HEK293 (cell line): ENCODE data around the gene ZNF146.
"Not testable (repeated sequence)": the region's sequence is repeated elsewhere in the genome, so short reads cannot be mapped to it uniquely, and the experiment has no call there.

Source experiments
- CTCF ChIA-PET: fragments of 350-600 bp; formaldehyde crosslinking; extraction: SDS; loops from one replicate; lab custom pipeline; 2021; ENCODE audit warnings: antibody characterized with exemption; lab: Yijun Ruan, JAX
- POLR2A ChIA-PET: fragments of 300-600 bp; formaldehyde crosslinking; extraction: SDS; loops from one replicate; lab custom pipeline; 2020; ENCODE audit warnings: antibody characterized with exemption, inconsistent platforms; lab: Yijun Ruan, JAX
- H3K27ac ChIP-seq: fragments of 200-500 bp; sonication (Bioruptor generic); 2 replicates; pipeline ENCODE4 v1.5.1; 2014; ENCODE audit warnings: low read depth, low read length, control low read depth, inconsistent platforms; ENCODE audit errors: extremely low read depth
- H3K36me3 ChIP-seq, 2 experiments: fragments of 200-500 bp in 1 of 2; sonication (Bioruptor generic) in 1 of 2; 1 replicate in 1 of 2; 2 replicates in 1 of 2; pipeline ENCODE4 v1.5.1; 2014 to 2017; ENCODE audit warnings: inconsistent platforms in 2 of 2, low read length in 2 of 2; ENCODE audit not compliant: control insufficient read depth in 2 of 2, insufficient read depth in 1 of 2
- H3K4me1 ChIP-seq: fragments of 200-500 bp; sonication (Bioruptor generic); 2 replicates; pipeline ENCODE4 v1.5.1; 2014; ENCODE audit warnings: mild to moderate bottlenecking, low read length, inconsistent platforms; ENCODE audit not compliant: control insufficient read depth, insufficient read depth
- H3K4me3 ChIP-seq: 2 replicates; pipeline ENCODE4 v1.5.1; 2011; ENCODE audit warnings: low read depth, mild to moderate bottlenecking, control low read depth, low read length, moderate library complexity
- H3K9me3 ChIP-seq: fragments of 200-500 bp; sonication (Bioruptor generic); 2 replicates; pipeline ENCODE4 v1.5.1; 2014; ENCODE audit warnings: low read depth, low read length, inconsistent platforms; ENCODE audit not compliant: control insufficient read depth, insufficient read depth
- SCRT2 ChIP-seq: fragments of 450-650 bp; formaldehyde crosslinking; IDR thresholded peaks from 2 replicates; pipeline ENCODE4 v1.5.1; 2016; ENCODE audit warnings: missing biosample characterization, missing genetic modification characterization
- ZNF19 ChIP-seq: fragments of 450-650 bp; formaldehyde crosslinking; IDR thresholded peaks from 2 replicates; pipeline ENCODE4; 2016; ENCODE audit warnings: missing biosample characterization, missing genetic modification characterization, low read depth
- ZNF266 ChIP-seq: fragments of 450-650 bp; formaldehyde crosslinking; IDR thresholded peaks from 2 replicates; pipeline ENCODE4 v1.5.1; 2016; ENCODE audit warnings: missing biosample characterization, missing genetic modification characterization, low read depth
- ZNF423 ChIP-seq: fragments of 450-650 bp; formaldehyde crosslinking; IDR thresholded peaks from 2 replicates; pipeline ENCODE4 v1.5.1; 2016; ENCODE audit warnings: missing biosample characterization, missing genetic modification characterization
- ZNF514 ChIP-seq: fragments of 450-650 bp; formaldehyde crosslinking; IDR thresholded peaks from 2 replicates; pipeline ENCODE4 v1.5.1; 2016; ENCODE audit warnings: missing biosample characterization, missing genetic modification characterization
- ZNF560 ChIP-seq: fragments of 450-650 bp; formaldehyde crosslinking; IDR thresholded peaks from 2 replicates; pipeline ENCODE4 v1.5.1; 2017; ENCODE audit warnings: missing biosample characterization, missing genetic modification characterization, borderline replicate concordance
- ZSCAN30 ChIP-seq: fragments of 450-650 bp; IDR thresholded peaks from 2 replicates; pipeline ENCODE4 v1.5.1; 2018; ENCODE audit warnings: missing biosample characterization, mild to moderate bottlenecking, missing genetic modification characterization, moderate library complexity
- TF ChIP-seq, protein P1 (sequence below): fragments of 450-650 bp; formaldehyde crosslinking; IDR thresholded peaks from 2 replicates; pipeline ENCODE4 v1.5.1; 2017; ENCODE audit warnings: missing biosample characterization, missing genetic modification characterization
- TF ChIP-seq, protein P2 (sequence below): fragments of 450-650 bp; formaldehyde crosslinking; IDR thresholded peaks from 2 replicates; pipeline ENCODE4 v1.5.1; 2016; ENCODE audit warnings: missing biosample characterization, missing genetic modification characterization, borderline replicate concordance
- TF ChIP-seq, protein P3 (sequence below): fragments of 450-650 bp; formaldehyde crosslinking; IDR thresholded peaks from 2 replicates; pipeline ENCODE4 v1.5.1; 2016; ENCODE audit warnings: missing biosample characterization, missing genetic modification characterization
- TF ChIP-seq, protein P4 (sequence below): fragments of 450-650 bp; formaldehyde crosslinking; IDR thresholded peaks from 2 replicates; pipeline ENCODE4 v1.5.1; 2016; ENCODE audit warnings: missing biosample characterization, missing genetic modification characterization

The ZNF146 gene

DNA sequence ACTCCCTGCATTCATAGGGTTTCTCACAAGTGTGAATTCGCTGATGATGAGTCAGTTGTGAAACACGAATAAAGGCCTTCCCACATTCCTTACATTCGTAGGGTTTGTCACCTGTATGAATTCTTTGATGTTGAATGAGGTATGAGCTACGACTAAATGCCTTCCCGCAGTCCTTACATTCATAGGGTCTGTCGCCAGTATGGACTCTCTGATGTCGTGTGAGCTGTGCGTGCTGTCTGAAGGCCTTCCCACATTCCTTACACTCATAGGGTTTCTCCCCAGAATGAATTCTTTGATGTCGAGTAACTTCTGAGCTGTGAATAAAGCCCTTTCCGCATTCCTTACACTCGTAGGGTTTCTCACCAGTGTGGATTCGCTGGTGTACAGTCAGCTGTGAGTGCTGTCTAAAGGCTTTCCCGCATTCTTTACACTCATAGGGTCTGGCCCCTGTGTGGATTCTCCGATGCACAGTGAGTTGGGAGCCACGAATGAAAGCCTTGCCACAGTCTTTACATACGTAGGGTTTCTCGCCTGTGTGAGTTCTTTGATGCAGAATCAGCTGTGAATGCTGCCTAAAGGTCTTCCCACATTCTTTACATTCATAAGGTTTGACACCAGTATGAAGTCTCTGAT lies 32.2 kb upstream of the ZNF146 start:
- H3K4me1 ChIP-seq = no peaks in the 10 kb centered on the region
- TF ChIP-seq SCRT2 = no peak
- TF ChIP-seq, protein P1, sequence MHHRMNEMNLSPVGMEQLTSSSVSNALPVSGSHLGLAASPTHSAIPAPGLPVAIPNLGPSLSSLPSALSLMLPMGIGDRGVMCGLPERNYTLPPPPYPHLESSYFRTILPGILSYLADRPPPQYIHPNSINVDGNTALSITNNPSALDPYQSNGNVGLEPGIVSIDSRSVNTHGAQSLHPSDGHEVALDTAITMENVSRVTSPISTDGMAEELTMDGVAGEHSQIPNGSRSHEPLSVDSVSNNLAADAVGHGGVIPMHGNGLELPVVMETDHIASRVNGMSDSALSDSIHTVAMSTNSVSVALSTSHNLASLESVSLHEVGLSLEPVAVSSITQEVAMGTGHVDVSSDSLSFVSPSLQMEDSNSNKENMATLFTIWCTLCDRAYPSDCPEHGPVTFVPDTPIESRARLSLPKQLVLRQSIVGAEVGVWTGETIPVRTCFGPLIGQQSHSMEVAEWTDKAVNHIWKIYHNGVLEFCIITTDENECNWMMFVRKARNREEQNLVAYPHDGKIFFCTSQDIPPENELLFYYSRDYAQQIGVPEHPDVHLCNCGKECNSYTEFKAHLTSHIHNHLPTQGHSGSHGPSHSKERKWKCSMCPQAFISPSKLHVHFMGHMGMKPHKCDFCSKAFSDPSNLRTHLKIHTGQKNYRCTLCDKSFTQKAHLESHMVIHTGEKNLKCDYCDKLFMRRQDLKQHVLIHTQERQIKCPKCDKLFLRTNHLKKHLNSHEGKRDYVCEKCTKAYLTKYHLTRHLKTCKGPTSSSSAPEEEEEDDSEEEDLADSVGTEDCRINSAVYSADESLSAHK = no peak
- H3K27ac ChIP-seq = no peak overlapping the region
- CTCF ChIA-PET = interaction anchor here (0.6 kb wide), 1 partner anchor 172 kb away, joined by 3 read pairs; no protein-coding TSS in a partner anchor
- H3K4me3 ChIP-seq = no peak overlapping the region
- peaks cover 14 to 31% of the 10 kb centered on the region in 2 experiments for H3K36me3 ChIP-seq
- POLR2A ChIA-PET = no interaction called here
- H3K9me3 ChIP-seq = peaks cover 2% of the 10 kb centered on the region

DNA sequence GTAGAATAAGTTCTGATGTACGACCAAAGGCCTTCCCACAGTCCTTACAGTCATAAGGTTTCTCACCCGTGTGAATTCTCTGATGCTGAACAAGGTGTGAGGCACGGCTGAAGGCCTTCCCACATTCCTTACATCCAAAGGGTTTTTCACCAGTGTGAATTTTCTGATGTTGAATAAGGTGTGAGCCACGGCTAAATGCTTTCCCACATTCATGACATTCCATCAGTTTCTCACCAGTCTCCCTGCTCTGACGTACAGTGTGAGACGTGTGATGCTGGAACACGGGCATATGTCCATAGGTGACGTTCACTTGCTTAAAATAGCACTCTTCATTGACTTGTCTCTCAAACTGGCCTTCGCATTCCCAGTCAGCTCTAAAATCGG lies 31.7 kb upstream of the ZNF146 start:
- POLR2A ChIA-PET = no interaction called here
- CTCF ChIA-PET = interaction anchor here (0.9 to 1.3 kb wide), 2 partner anchors 55 to 885 kb away, joined by 3 read pairs; no protein-coding TSS in a partner anchor

DNA sequence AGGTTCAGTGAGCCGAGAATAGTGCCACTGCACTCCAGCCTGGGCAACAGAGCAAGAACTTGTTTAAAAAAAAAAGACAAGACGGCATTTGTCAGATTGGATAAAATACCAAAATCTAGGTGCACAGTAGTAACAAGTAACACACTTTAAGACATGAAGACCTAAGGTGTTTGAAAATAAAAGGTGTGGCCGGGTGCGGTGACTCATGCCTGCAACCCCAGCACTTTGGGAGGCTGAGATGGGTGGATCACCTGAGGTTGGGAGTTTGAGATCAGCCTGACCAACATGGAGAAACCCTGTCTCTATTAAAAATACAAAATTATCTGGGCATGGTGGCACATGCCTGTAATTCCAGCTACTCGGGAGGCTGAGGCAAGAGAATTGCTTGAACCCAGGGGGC lies 28.2 kb upstream of the ZNF146 start:
- peaks cover 14 to 42% of the 10 kb centered on the region in 2 experiments for H3K36me3 ChIP-seq
- not testable (repeated sequence) for H3K27ac ChIP-seq, H3K4me1 ChIP-seq, H3K4me3 ChIP-seq, H3K9me3 ChIP-seq
- ChIA-PET POLR2A (interaction anchor here (0.6 to 1.5 kb wide), 3 partner anchors 71 to 1062 kb away, joined by 3 to 6 read pairs (median 3); partner anchors contain the start of genes POLR2I and TBCB), CTCF (interaction anchor here (0.6 to 0.8 kb wide), 3 partner anchors 11 to 240 kb away, joined by 3 to 4 read pairs (median 3); no protein-coding TSS in a partner anchor)

More for the DNA sequence above, 31.7 kb upstream of the ZNF146 start:
- no peak for TF ChIP-seq ZSCAN30
- TF ChIP-seq ZNF266 (tag by site-specific recombination) = no peak
- TF ChIP-seq, protein P2, sequence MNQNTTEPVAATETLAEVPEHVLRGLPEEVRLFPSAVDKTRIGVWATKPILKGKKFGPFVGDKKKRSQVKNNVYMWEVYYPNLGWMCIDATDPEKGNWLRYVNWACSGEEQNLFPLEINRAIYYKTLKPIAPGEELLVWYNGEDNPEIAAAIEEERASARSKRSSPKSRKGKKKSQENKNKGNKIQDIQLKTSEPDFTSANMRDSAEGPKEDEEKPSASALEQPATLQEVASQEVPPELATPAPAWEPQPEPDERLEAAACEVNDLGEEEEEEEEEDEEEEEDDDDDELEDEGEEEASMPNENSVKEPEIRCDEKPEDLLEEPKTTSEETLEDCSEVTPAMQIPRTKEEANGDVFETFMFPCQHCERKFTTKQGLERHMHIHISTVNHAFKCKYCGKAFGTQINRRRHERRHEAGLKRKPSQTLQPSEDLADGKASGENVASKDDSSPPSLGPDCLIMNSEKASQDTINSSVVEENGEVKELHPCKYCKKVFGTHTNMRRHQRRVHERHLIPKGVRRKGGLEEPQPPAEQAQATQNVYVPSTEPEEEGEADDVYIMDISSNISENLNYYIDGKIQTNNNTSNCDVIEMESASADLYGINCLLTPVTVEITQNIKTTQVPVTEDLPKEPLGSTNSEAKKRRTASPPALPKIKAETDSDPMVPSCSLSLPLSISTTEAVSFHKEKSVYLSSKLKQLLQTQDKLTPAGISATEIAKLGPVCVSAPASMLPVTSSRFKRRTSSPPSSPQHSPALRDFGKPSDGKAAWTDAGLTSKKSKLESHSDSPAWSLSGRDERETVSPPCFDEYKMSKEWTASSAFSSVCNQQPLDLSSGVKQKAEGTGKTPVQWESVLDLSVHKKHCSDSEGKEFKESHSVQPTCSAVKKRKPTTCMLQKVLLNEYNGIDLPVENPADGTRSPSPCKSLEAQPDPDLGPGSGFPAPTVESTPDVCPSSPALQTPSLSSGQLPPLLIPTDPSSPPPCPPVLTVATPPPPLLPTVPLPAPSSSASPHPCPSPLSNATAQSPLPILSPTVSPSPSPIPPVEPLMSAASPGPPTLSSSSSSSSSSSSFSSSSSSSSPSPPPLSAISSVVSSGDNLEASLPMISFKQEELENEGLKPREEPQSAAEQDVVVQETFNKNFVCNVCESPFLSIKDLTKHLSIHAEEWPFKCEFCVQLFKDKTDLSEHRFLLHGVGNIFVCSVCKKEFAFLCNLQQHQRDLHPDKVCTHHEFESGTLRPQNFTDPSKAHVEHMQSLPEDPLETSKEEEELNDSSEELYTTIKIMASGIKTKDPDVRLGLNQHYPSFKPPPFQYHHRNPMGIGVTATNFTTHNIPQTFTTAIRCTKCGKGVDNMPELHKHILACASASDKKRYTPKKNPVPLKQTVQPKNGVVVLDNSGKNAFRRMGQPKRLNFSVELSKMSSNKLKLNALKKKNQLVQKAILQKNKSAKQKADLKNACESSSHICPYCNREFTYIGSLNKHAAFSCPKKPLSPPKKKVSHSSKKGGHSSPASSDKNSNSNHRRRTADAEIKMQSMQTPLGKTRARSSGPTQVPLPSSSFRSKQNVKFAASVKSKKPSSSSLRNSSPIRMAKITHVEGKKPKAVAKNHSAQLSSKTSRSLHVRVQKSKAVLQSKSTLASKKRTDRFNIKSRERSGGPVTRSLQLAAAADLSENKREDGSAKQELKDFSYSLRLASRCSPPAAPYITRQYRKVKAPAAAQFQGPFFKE (tag by site-specific recombination) = no peak
- TF ChIP-seq ZNF514 (tag by site-specific recombination) = no peak
- TF ChIP-seq, protein P3, sequence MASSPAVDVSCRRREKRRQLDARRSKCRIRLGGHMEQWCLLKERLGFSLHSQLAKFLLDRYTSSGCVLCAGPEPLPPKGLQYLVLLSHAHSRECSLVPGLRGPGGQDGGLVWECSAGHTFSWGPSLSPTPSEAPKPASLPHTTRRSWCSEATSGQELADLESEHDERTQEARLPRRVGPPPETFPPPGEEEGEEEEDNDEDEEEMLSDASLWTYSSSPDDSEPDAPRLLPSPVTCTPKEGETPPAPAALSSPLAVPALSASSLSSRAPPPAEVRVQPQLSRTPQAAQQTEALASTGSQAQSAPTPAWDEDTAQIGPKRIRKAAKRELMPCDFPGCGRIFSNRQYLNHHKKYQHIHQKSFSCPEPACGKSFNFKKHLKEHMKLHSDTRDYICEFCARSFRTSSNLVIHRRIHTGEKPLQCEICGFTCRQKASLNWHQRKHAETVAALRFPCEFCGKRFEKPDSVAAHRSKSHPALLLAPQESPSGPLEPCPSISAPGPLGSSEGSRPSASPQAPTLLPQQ (tag by site-specific recombination) = no peak
- TF ChIP-seq ZNF19 = no peak
- no peak for TF ChIP-seq ZNF560 (tag by site-specific recombination)
- TF ChIP-seq, protein P4, sequence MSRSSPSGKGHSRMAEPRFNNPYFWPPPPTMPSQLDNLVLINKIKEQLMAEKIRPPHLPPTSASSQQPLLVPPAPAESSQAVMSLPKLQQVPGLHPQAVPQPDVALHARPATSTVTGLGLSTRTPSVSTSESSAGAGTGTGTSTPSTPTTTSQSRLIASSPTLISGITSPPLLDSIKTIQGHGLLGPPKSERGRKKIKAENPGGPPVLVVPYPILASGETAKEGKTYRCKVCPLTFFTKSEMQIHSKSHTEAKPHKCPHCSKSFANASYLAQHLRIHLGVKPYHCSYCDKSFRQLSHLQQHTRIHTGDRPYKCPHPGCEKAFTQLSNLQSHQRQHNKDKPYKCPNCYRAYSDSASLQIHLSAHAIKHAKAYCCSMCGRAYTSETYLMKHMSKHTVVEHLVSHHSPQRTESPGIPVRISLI (tag by site-specific recombination) = no peak
- no peak for TF ChIP-seq ZNF423 (tag by site-specific recombination)
- H3K27ac ChIP-seq = no peak overlapping the region
- no peaks in the 10 kb centered on the region for H3K4me1 ChIP-seq
- H3K9me3 ChIP-seq = peaks cover 2% of the 10 kb centered on the region
- H3K36me3 ChIP-seq = peaks cover 14 to 34% of the 10 kb centered on the region in 2 experiments
- no peak overlapping the region for H3K4me3 ChIP-seq
